A549 (cell line): ENCODE results near the gene FBXO41.

Experiments used
- CEBPB ChIP-seq, 2 experiments: fragments of >200 bp in 1 of 2; sonication (Bioruptor Twin) in 1 of 2; formaldehyde crosslinking in 1 of 2; IDR thresholded peaks; 2 replicates each; pipeline ENCODE4 v1.6.1; 2012 to 2016
- CHD4 ChIP-seq: fragments of 200-600 bp; sonication (generic); IDR thresholded peaks from 2 replicates; pipeline ENCODE4 v1.6.1; 2016; ENCODE audit warnings: antibody characterized with exemption, mild to moderate bottlenecking, borderline replicate concordance
- CTCF ChIP-seq: fragments of >200 bp; sonication (Bioruptor Twin); formaldehyde crosslinking; IDR thresholded peaks from 3 replicates; pipeline ENCODE4 v1.5.1; 2016
- HMGXB4 ChIP-seq: fragments of 250-450 bp; sonication (Bioruptor Pico); IDR thresholded peaks from 2 replicates; pipeline ENCODE4 v1.5.0; 2021; ENCODE audit warnings: mild to moderate bottlenecking, moderate library complexity, borderline replicate concordance
- JUN ChIP-seq, 2 experiments: fragments of >200 bp; sonication (Bioruptor Twin); formaldehyde crosslinking; IDR thresholded peaks; 2 replicates in 1 of 2; 3 replicates in 1 of 2; pipeline ENCODE4 v1.6.1; 2016 to 2017
- TP53 ChIP-seq: fragments of 250-450 bp; sonication (Bioruptor Pico); IDR thresholded peaks from 2 replicates; pipeline ENCODE4 v1.5.0; 2021; ENCODE audit warnings: mild to moderate bottlenecking, moderate library complexity
- ZNF302 ChIP-seq: fragments of 250-450 bp; sonication (Bioruptor Pico); IDR thresholded peaks from 2 replicates; pipeline ENCODE4 v1.9.0; 2021; ENCODE audit warnings: inconsistent platforms, mild to moderate bottlenecking, moderate library complexity
- TF ChIP-seq, protein P1 (sequence below): IDR thresholded peaks from 2 replicates; pipeline ENCODE4 v1.6.1; 2012
- TF ChIP-seq, protein P2 (sequence below): fragments of 200-600 bp; sonication (generic); IDR thresholded peaks from 2 replicates; pipeline ENCODE4 v1.6.1; 2016; ENCODE audit warnings: antibody characterized with exemption, mild to moderate bottlenecking, moderate library complexity

GRCh38 chr2:73291461-73292315, 7.4 kb upstream of the FBXO41 start:
- TF ChIP-seq CHD4 (no peak), ZNF302 (CRISPR knock-in tag) (no peak), HMGXB4 (CRISPR knock-in tag) (no peak), CTCF (no peak), TP53 (CRISPR knock-in tag) (no peak), CEBPB (IDR thresholded peaks at IDR 0.05) (no peak), JUN (IDR thresholded peaks at IDR 0.05) (no peak)
- TF ChIP-seq, protein P1, sequence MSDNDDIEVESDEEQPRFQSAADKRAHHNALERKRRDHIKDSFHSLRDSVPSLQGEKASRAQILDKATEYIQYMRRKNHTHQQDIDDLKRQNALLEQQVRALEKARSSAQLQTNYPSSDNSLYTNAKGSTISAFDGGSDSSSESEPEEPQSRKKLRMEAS = no peak
- TF ChIP-seq, protein P2, sequence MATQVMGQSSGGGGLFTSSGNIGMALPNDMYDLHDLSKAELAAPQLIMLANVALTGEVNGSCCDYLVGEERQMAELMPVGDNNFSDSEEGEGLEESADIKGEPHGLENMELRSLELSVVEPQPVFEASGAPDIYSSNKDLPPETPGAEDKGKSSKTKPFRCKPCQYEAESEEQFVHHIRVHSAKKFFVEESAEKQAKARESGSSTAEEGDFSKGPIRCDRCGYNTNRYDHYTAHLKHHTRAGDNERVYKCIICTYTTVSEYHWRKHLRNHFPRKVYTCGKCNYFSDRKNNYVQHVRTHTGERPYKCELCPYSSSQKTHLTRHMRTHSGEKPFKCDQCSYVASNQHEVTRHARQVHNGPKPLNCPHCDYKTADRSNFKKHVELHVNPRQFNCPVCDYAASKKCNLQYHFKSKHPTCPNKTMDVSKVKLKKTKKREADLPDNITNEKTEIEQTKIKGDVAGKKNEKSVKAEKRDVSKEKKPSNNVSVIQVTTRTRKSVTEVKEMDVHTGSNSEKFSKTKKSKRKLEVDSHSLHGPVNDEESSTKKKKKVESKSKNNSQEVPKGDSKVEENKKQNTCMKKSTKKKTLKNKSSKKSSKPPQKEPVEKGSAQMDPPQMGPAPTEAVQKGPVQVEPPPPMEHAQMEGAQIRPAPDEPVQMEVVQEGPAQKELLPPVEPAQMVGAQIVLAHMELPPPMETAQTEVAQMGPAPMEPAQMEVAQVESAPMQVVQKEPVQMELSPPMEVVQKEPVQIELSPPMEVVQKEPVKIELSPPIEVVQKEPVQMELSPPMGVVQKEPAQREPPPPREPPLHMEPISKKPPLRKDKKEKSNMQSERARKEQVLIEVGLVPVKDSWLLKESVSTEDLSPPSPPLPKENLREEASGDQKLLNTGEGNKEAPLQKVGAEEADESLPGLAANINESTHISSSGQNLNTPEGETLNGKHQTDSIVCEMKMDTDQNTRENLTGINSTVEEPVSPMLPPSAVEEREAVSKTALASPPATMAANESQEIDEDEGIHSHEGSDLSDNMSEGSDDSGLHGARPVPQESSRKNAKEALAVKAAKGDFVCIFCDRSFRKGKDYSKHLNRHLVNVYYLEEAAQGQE = peak; percentile 30; the same call in 1 of the 2 replicates
